GM18951 (cell line): ENCODE data around the gene ST6GALNAC2.

Source experiments
- POLR2A ChIP-seq: IDR thresholded peaks from 4 replicates; pipeline ENCODE4 v1.6.1; 2011; ENCODE audit warnings: mild to moderate bottlenecking; ENCODE audit not compliant: insufficient read length, insufficient read depth; ENCODE audit errors: extremely low read depth
- in situ Hi-C: fragments of 300-500 bp; cut with MboI; formaldehyde crosslinking; loops from one replicate; pipeline ENCODE4 v1.12.0; 2022; ENCODE audit warnings: low sequenced_read_pairs, mixed read lengths, inconsistent platforms; ENCODE audit not compliant: unreplicated experiment

The ST6GALNAC2 gene

GRCh38 chr17:76523084-76524037 is 62.3 kb downstream of the ST6GALNAC2 start:
- no peak for TF ChIP-seq POLR2A
- in situ Hi-C loops, result loop anchor here (5.0 kb wide), 1 partner anchor 99 kb away; no protein-coding TSS in a partner anchor

- in situ Hi-C loops, result loop anchor here (5.0 kb wide), 1 partner anchor 101 kb away; no protein-coding TSS in a partner anchor
These were observed 64.0 kb downstream of the ST6GALNAC2 start for GRCh38 chr17:76521683-76522082.

- no peak for TF ChIP-seq POLR2A
- in situ Hi-C loops, result loop anchor here (5.0 kb wide), 1 partner anchor 101 kb away; no protein-coding TSS in a partner anchor
These were observed 64.4 kb downstream of the ST6GALNAC2 start for GRCh38 chr17:76521262-76521661.

GRCh38 chr17:76519048-76519966 is 66.4 kb downstream of the ST6GALNAC2 start:
- in situ Hi-C loops, result no loop called here
- TF ChIP-seq POLR2A, result no peak

- in situ Hi-C loops, result no loop called here
- TF ChIP-seq POLR2A, result no peak
These were observed 68.0 kb downstream of the ST6GALNAC2 start for GRCh38 chr17:76517638-76518038.
